Chondrocyte (in vitro differentiated cells): Measurements from ENCODE around the gene USP10. TPM values are rescaled to one million over a fixed set of nuclear protein-coding genes. Genes with fewer than 3 reads are reported as not detected.

ENCODE experiments used
- DNase-seq: peaks from one replicate; pipeline ENCODE4 v3.0.0; 2021; ENCODE audit warnings: mixed read lengths, low spot score
- H3K27ac Mint-ChIP-seq: one replicate; pipeline ENCODE4 v1.8.0; 2021; ENCODE audit warnings: mild to moderate bottlenecking, moderate library complexity, mixed read lengths; ENCODE audit not compliant: unreplicated experiment
- H3K27me3 Mint-ChIP-seq: 2 replicates; pipeline ENCODE4 v1.8.0; 2021; ENCODE audit warnings: low read depth, mixed read lengths
- H3K36me3 Mint-ChIP-seq: 2 replicates; pipeline ENCODE4 v1.8.0; 2021; ENCODE audit warnings: low read depth, mixed read lengths
- H3K4me1 Mint-ChIP-seq: 2 replicates; pipeline ENCODE4 v1.8.0; 2021; ENCODE audit warnings: low read depth, mild to moderate bottlenecking, mixed read lengths
- H3K4me3 Mint-ChIP-seq: one replicate; pipeline ENCODE4 v1.8.0; 2021; ENCODE audit warnings: mild to moderate bottlenecking, moderate library complexity, mixed read lengths; ENCODE audit not compliant: unreplicated experiment
- H3K9me3 Mint-ChIP-seq: 2 replicates; pipeline ENCODE4 v1.8.0; 2021; ENCODE audit warnings: low read depth, mixed read lengths
- total RNA-seq: library from RNA; stranded (reverse); gene quantifications from 3 replicates; pipeline ENCODE4 v1.2.1, GENCODE V29; 2021
- TF ChIP-seq, protein P1 (sequence below): fragments of 200-600 bp; sonication (generic); IDR thresholded peaks from 2 replicates; pipeline ENCODE4 v1.5.0; 2021; ENCODE audit warnings: antibody characterized with exemption, mild to moderate bottlenecking, moderate library complexity

The USP10 gene
- total RNA-seq, 1 donor from 2014 or later = 43.0 TPM

GRCh38 chr16:84775262-84775810, 75.5 kb downstream of the USP10 start:
- Mint-ChIP-seq H3K4me3 (no peak overlapping the region), H3K4me1 (no peaks in the 10 kb centered on the region), H3K27ac (no peak overlapping the region), H3K27me3 (no peaks in the 10 kb centered on the region), H3K36me3 (peaks cover 36% of the 10 kb centered on the region), H3K9me3 (no peaks in the 10 kb centered on the region)
- TF ChIP-seq, protein P1, sequence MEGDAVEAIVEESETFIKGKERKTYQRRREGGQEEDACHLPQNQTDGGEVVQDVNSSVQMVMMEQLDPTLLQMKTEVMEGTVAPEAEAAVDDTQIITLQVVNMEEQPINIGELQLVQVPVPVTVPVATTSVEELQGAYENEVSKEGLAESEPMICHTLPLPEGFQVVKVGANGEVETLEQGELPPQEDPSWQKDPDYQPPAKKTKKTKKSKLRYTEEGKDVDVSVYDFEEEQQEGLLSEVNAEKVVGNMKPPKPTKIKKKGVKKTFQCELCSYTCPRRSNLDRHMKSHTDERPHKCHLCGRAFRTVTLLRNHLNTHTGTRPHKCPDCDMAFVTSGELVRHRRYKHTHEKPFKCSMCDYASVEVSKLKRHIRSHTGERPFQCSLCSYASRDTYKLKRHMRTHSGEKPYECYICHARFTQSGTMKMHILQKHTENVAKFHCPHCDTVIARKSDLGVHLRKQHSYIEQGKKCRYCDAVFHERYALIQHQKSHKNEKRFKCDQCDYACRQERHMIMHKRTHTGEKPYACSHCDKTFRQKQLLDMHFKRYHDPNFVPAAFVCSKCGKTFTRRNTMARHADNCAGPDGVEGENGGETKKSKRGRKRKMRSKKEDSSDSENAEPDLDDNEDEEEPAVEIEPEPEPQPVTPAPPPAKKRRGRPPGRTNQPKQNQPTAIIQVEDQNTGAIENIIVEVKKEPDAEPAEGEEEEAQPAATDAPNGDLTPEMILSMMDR = no peak
- no peak for DNase-seq

DNA sequence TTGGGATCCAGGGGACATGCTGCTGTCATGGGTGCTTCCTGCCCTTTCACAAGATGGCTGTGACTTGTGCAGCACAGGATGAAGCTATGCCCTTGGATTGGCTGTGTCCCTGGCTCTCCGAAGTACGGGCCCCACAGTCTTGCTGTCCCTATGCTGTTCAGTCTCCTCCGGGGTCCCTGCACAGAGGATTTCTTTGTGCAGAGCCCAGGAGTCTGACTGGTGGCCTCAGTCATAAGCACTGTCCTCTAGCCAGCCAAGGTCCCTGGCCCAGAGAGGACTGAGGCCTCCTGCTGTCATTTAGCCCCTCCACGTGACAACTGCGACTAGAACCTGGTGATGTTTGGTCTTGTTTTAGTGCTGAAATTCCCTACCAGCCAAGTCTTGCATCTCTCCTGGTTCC, 77.6 kb downstream of the USP10 start:
- Mint-ChIP-seq H3K27ac (no peak overlapping the region), H3K4me1 (no peaks in the 10 kb centered on the region), H3K36me3 (peaks cover 42% of the 10 kb centered on the region), H3K4me3 (no peak overlapping the region), H3K9me3 (no peaks in the 10 kb centered on the region), H3K27me3 (no peaks in the 10 kb centered on the region)
- no peak for DNase-seq
- TF ChIP-seq, protein P1 = no peak

DNA sequence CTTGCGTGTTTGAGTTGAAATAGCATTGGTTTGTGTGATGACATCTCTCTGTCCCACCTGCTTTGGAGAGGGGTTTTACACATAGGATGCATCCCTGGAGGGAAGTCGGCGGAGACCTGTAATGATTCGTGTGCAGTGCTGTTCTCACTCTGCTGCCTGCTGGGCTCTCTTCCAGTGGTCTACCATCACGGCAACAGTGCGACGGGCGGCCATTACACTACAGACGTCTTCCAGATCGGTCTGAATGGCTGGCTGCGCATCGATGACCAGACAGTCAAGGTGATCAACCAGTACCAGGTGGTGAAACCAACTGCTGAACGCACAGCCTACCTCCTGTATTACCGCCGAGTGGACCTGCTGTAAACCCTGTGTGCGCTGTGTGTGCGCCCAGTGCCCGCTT, 78.9 kb downstream of the USP10 start:
- Mint-ChIP-seq H3K27me3 (no peaks in the 10 kb centered on the region), H3K9me3 (no peaks in the 10 kb centered on the region), H3K27ac (no peak overlapping the region), H3K4me1 (no peaks in the 10 kb centered on the region), H3K4me3 (no peak overlapping the region), H3K36me3 (peaks cover 38% of the 10 kb centered on the region)
- TF ChIP-seq, protein P1 = no peak
- DNase-seq = no peak

GRCh38 chr16:84780063-84780462, 80.3 kb downstream of the USP10 start:
- Mint-ChIP-seq H3K4me1 (peaks cover under 1% of the 10 kb centered on the region), H3K27ac (no peak overlapping the region), H3K36me3 (peaks cover 32% of the 10 kb centered on the region), H3K9me3 (no peaks in the 10 kb centered on the region), H3K4me3 (no peak overlapping the region), H3K27me3 (no peaks in the 10 kb centered on the region)
- TF ChIP-seq, protein P1 = no peak
- DNase-seq = no peak

- no peak overlapping the region for H3K27ac Mint-ChIP-seq
- TF ChIP-seq, protein P1 = no peak
- H3K36me3 Mint-ChIP-seq = peaks cover 27% of the 10 kb centered on the region
- no peaks in the 10 kb centered on the region for H3K9me3 Mint-ChIP-seq
- H3K27me3 Mint-ChIP-seq = no peaks in the 10 kb centered on the region
- peaks cover 6% of the 10 kb centered on the region for H3K4me1 Mint-ChIP-seq
- DNase-seq = no peak
- no peak overlapping the region for H3K4me3 Mint-ChIP-seq
Measured at GRCh38 chr16:84780544-84781376, 81.0 kb downstream of the USP10 start.
